GM12875 (cell line): ENCODE results near the gene PSMD12.
"Not testable (repeated sequence)": the region's sequence is repeated elsewhere in the genome, so short reads cannot be mapped to it uniquely, and the experiment has no call there.

Experiments used
- H3K4me3 ChIP-seq: one replicate; pipeline ENCODE4 v1.5.1; 2011; ENCODE audit warnings: low read depth, low read length, control low read depth
- CTCF ChIP-seq: IDR thresholded peaks from 2 replicates; pipeline ENCODE4 v1.5.1; 2011; ENCODE audit warnings: low read depth, mild to moderate bottlenecking, control low read depth, inconsistent platforms, low read length, moderate library complexity, borderline replicate concordance; ENCODE audit not compliant: insufficient read depth

Gene PSMD12

GRCh38 chr17:67328026-67328425 lies 38.4 kb downstream of the PSMD12 start:
- H3K4me3 ChIP-seq = no peak overlapping the region
- TF ChIP-seq CTCF = no peak

DNA sequence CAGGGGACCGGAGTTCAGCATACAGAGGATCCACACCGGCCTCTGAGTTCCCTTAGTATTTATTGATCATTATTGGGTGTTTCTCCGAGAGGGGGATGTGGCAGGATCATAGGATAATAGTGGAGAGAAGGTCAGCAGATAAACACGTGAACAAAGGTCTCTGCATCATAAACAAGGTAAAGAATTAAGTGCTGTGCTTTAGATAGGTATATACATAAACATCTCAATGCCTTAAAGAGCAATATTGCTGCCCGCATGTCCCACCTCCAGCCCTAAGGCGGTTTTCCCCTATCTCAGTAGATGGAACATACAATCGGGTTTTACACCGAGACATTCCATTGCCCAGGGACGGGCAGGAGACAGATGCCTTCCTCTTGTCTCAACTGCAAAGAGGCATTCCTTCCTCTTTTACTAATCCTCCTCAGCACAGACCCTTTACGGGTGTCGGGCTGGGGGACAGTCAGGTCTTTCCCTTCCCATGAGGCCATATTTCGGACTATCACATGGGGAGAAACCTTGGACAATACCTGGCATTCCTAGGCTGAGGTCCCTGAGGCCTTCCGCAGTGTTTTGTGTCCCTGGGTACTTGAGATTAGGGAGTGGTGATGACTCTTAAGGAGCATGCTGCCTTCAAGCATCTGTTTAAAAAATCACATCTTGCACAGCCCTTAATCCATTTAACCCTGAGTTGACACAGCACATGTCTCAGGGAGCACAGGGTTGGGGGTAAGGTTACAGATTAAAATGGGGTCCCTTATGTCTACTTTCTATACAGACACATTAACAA lies 39.2 kb downstream of the PSMD12 start:
- not testable (repeated sequence) for H3K4me3 ChIP-seq

DNA sequence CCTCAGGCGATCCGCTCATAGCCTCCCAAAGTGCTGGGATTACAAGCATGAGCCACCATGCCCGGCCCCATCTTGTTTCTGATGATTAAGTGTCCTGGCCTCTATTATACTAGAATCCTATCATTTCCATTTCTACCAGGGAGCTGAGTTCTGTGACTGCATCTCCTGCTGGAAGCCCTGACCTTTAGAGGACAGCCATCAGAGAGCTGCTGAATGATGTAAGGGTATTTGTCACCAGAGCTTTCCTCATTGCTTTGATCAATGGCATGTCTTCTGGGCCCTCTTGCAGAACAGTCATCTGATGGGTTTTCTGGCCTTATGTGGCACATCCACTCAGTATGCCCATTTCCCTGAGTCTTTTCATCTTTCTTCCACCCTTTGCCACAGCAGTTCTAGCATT lies 39.9 kb downstream of the PSMD12 start:
- no peak overlapping the region for H3K4me3 ChIP-seq
- TF ChIP-seq CTCF = no peak

DNA sequence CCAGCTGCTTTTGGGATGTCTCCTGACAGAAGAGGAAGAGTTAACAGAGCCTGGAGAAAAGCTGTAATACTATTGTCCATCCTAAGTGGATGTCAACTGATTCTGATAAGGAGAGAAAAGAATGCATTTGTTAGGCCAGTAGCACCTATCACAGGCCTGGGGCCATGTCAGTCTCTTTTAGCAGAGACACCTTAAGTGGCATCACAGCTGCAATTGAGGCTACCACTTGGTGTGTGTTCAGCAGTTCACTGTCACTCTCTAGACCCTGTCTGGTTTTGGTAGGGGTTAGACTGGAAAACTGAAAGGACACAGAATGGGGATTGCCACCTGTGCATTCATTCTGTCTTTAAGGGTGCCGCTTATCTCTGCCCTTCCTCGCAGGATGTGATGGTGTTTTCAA lies 42.0 kb downstream of the PSMD12 start:
- H3K4me3 ChIP-seq = no peak overlapping the region
- TF ChIP-seq CTCF = no peak

DNA sequence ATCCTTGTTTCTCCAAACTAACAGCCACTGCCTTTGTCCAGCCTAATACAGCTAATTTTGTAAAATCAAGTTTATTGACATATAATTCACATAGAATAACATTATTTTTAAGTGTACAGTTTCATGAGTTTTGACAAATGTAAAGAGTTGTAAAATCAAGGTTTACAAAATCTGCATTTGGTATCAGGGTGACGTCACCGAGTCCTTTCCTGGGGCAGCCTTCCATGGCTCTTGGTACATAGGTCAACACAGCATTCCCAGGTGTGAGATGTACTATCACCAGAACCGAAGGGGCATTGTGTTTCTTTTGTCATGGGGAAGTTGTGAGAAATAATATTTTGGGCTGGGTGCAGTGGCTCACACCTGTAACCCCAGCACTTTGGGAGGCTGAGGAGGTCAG lies 42.9 kb downstream of the PSMD12 start:
- H3K4me3 ChIP-seq = no peak overlapping the region
- no peak for TF ChIP-seq CTCF

GRCh38 chr17:67322042-67322787 lies 44.2 kb downstream of the PSMD12 start:
- H3K4me3 ChIP-seq = no peak overlapping the region

DNA sequence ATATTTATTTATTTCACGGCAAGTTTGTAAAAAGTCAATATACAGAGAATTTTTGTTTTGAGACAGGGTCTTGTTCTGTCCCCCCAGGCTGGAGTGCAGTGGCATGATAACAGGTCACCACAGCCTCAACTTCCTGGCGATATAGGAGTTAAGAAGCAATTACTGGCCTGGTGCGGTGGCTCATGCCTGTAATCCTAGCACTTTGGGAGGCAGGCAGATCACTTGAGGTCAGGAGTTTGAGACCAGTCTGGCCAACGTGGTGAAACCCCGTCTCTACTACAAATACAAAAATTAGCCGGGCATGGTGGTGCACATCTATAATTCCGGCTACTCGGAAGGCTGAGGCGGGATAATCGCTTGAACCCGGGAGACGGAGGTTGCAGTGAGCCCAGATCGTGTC lies 44.9 kb downstream of the PSMD12 start:
- not testable (repeated sequence) for H3K4me3 ChIP-seq

More at GRCh38 chr17:67322042-67322787, 44.2 kb downstream of the PSMD12 start:
- TF ChIP-seq CTCF = no peak

- H3K4me3 ChIP-seq = no peak overlapping the region
- no peak for TF ChIP-seq CTCF
These were observed 49.6 kb downstream of the PSMD12 start for GRCh38 chr17:67316781-67317180.
